Activated CD8-positive, alpha-beta memory T cell treated with anti-CD3 and anti-CD28 coated beads, Interleukin-2, amount 50 U/mL, for 24 hours (primary cell): ENCODE data around the gene OR10H1.
"Not testable (repeated sequence)": the region's sequence is repeated elsewhere in the genome, so short reads cannot be mapped to it uniquely, and the experiment has no call there.

Experiments used
- DNase-seq: peaks from one replicate; pipeline ENCODE4 v3.0.0-alpha.2; 2020; ENCODE audit errors: extremely low read depth

Gene OR10H1, protein sequence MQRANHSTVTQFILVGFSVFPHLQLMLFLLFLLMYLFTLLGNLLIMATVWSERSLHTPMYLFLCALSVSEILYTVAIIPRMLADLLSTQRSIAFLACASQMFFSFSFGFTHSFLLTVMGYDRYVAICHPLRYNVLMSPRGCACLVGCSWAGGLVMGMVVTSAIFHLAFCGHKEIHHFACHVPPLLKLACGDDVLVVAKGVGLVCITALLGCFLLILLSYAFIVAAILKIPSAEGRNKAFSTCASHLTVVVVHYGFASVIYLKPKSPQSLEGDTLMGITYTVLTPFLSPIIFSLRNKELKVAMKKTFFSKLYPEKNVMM

DNA sequence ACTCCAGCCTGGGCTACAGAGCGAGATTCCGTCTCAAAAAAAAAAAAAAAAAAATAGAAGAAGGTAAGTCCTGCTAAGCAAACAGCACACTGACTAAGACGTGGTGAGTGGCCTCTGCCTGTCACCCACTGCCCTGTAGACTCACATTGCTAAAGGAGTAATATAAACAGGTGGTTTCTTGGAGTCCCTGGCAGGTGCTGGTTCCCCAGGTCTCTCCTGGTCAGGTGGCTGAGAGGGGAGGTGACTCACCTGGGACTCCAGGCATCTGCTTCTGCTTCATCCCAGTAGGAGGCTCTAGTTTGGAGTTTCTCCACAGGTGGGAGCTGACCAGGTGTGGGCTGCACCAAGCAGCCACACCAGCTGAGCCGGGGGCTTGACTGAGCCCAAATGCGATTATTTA is at the start of gene OR10H1:
Gene OR10H1, minus strand, starts transcription at position 359 of the 400 bp plus-strand sequence. CDS start 7,627 bp downstream, outside the sequence.
- no peak for DNase-seq

DNA sequence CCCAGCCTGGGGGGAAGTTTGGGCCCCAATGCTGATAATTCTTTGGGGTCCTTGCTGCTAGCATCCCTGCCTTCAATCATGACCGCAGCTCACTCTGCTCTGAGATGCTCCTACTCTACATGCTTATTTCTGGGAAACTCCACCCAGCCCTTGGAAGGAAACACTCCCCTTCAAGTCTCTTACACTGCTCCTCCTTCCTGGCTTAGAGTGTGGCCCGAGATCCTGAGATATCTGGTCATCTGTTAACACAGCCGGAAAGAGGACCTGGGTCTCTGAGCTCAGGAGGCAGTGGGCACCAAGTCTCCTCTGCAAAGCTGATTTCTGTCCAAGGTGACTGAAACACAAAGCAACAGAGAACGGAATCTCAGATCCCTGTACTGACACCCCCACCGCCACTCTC is 49.4 kb upstream of the OR10H1 start:
- DNase-seq, result no peak

DNA sequence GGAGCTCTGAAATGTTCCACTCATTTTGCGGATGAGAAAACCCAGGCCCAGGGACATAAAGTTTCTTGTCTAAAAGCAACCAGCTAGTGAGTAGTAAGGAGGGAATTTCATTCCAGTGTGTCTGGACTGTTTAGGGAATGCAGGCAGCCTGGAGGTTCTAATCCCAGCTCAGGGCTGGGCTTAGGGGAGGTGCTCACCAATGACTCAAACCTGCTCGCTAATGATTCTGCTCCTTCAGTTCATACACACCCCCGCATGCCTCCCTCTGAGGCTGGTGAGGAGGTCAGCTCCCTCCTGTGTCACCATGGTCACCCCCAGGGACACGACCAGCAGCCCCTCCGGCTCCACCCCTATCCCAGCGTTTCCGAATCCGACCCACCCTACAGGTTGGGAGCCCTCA is 47.8 kb upstream of the OR10H1 start:
- DNase-seq, result no peak

DNA sequence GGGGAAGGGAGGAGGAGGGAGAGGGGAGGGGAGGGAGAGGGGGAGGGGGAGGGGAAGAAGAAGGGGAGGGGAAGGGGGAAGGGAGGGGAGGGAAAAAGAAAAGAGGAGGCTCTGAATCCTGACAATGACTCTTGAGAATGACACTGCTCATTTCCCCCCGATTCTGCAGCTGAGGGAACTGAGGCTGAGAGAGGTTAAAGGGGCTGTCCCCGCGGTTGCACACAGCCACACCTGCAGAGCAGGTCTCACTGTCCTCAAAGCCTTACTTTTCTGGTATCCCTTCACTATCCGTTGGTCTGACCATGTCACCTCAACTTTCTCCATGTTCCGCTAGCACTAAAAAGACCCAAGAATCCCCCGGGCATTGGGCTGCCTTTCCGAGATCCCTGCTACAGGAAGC is 47.0 kb upstream of the OR10H1 start:
- DNase-seq, result no peak

DNA sequence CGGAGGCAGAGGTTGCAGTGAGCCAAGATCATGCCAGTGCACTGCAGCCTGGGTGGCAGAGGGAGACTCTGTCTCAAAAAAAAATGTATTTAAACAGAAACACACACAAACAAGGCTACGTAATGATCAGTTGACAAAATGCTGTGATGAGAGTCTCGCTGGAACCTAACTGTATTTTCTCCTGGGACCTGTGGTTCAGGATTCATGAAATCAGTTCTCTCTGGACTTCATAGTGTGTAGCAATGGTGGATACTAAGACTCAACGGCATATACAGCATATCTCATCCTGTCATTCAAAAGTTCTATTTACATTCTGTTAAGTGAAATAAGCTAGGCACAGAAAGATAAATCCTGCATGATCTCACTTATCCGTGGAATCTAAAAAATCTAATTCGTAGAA is 45.1 kb upstream of the OR10H1 start:
- DNase-seq, result no peak

DNA sequence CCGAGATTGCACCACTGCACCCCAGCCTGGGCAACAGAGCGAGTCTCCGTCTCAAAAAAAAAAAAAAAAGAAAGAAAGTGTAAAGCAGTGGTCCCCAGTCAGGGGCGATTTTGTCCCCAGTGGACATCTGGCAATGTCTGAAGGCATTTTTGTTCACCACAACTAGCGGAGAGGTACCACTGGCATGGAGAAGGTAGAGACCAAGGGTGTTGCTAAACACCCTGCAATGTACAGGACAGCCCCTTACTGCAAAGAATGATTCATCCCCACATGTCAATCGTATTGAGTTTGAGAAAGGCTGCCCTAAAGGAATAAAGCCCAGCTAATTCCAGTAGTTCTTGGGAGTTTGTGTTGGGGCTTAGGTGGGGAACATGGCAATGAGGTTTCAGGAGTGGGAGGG is 43.7 kb upstream of the OR10H1 start:
- no peak for DNase-seq

DNA sequence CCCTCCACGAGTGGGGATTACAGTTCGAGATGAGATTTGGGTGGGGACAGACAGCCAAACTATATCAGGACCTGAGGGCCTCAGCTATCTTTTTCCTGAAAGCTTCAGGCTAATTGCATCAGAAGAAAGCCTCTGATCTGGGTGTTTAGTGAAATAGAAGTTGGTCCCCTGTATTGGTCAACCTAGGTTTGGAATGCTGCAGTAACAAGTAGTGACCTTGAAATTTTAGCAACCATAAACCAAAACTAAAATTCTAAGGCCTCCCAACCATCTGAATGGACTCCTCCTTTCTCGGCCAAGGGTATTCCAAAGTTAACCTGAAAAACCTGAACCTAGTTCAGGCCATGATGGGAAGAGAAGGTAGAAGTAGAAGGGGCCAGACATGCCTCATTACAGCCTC is 34.9 kb upstream of the OR10H1 start:
- no peak for DNase-seq

DNA sequence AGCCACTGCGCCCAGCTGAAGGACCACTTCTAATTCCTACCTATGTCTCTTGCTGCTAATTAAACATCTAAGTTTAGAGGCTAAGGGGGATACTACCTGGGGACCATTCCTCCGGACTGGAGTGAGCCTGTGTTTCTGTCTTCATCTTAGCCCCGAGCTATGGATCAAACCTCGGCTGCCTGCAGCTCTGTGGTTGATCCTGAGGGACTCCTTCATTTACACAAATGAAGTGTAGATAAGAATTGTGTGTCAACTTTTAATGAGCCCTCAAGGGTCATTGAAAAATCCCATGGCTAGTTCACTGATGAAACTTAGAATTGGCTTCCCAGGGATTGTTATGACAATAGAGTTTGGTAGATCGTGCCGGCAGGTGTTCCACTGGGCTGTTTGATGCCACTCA is 31.5 kb upstream of the OR10H1 start:
- no peak for DNase-seq

DNA sequence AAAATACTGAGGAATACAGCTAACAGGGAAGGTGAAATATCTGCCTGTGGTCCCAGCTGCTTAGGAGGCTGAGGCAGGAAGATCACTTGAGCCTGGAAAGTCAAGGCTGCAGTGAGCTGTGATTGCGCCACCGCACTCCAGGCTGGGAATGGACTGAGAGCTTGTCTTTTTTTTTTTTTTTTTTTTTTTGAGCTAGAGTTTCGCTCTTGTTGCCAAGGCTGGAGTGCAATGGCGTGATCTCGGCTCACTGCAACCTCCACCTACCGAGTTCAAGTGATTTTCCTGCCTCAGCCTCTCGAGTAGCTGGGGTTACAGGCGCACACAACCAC is 28.4 kb upstream of the OR10H1 start:
- not testable (repeated sequence) for DNase-seq

DNA sequence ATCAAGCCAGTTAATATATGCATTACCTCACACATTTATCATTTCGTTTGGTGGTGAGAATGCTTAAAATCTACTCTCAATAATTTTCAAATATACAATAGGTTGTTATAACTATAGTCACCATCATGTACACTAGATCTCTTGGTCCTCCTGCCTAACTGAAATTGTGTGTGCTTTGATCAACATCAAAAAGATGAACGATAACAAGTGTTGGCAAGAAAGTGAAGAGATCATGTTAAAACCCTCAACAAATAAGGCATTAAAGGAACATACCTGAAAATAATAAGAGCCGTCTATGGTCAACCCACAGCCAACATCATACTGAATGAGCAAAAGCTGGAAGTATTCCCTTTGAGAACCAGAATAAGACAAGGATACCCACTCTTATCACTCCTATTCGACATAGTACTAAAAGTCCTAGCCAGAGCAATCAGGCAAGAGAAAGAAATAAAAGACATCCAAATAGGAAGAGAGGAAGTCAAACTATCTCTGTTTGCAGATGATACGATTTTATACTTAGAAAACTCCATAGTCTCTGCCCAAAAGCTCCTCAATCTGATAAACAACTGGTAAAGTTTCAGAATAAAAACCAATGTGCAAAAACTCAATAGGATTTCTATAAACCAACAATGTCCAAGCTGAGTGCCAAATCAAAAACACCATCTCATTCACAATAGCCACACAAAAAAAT is 27.9 kb upstream of the OR10H1 start:
- no peak for DNase-seq

DNA sequence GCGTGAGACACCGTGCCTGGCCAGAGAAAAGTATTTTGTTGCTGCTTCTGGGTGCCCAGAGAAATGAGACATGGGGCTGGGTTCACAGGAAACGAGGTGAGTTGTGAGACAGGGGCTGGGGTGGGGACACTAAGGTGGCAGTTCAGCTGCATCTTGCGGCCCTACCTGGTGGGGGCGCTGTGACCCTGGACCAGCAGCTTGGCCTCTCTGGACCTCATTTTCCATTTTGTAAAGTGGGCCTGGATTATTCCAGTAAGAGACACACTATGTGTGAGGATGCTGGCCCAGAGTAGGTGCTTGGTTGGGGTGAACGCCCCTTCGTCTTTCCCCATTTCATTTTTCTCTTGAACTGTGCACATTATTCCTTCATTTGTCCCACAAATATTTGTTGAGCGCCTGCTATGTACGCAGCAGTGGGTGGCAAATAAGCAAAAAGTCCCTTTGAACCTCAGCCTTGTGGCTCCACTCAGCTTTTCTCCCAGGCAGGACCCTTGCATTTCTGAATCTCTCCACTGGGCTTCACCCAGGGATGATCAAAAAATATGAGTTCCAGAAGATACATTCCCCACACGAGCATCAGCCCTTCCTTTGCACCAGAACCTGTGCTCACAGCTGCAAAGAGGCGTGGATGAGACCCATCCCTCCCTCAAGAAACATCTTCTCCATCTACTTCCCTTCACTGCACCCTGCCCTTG is 26.6 kb upstream of the OR10H1 start:
- DNase-seq, result no peak

DNA sequence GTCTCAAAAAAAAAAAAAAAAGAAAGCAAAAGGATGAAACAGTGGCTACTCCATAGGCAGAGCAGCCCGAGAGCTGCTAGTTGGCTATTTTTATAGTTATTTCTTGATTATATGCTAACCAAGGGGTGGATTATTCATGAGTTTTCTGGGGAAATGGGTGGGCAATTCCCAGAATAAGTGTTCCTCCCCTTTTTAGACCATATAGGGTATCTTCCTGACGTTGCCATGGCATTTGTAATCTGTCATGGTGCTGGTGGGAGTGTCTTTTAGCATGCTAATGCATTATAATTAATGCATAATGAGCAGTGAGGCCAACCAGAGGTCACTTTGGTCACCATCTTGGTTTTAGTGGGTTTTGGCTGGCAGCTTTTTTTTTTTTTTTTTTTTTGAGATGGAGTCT is 25.4 kb upstream of the OR10H1 start:
- no peak for DNase-seq

DNA sequence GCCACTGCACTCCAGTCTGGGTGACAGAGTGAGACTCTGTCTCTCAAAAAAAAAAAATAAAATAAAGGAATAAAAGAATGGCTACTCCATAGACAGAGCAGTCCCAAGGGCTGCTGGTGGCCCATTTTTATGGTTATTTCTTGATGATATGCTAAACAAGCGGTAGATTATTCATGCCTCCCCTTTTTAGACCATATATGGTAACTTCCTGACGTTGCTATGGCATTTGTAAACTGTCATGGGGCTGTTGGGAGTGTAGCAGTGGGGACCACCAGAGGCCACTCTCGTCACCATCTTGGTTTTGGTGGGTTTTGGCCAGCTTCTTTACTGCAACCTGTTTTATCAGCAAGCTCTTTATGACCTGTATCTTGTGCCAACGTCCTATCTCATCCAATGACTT is 24.4 kb upstream of the OR10H1 start:
- DNase-seq, result not testable (repeated sequence)

DNA sequence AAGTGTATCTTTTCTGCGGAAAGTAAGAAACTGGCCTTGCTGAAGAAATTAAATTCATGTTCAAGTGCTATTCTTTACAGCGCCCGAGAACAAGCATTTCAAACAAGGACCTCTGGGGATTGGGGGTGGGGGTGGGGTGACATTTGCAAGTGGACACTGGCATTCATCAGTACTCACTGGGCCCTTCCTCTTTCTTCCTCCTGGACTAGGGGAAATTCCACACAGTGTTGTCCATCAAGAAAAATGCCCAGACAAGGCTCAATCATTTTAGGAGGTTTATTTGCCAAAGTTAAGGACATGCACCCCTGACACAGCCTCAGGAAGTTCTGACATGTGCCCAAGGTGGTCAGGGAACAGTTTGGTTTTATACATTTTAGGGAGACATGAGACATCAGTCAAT is 22.9 kb upstream of the OR10H1 start:
- DNase-seq, result no peak

DNA sequence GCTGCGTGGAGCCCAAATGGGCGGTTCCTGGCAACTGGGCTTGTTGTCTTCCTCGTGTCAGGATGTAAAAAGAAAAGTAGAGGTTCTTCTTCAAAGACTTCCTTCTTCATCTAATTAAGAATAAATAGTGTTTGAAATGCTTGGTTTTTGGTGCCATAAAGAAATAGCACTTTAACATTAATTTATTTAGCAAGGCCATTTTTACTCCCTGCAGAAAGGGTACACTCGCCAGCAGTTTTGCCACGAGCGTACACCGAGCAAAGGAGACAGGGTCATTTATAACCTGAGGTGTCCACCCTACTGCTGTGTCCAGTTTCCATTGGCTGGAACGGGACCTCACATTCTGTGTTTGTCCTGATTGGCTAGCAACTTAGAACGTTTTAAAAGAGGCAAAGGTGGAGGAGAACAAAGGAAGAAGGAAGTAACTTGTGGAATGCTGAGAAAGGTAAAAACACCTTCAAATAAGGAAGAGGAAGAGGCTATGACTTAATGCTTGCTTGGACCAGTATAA is 21.8 kb upstream of the OR10H1 start:
- DNase-seq, result no peak

DNA sequence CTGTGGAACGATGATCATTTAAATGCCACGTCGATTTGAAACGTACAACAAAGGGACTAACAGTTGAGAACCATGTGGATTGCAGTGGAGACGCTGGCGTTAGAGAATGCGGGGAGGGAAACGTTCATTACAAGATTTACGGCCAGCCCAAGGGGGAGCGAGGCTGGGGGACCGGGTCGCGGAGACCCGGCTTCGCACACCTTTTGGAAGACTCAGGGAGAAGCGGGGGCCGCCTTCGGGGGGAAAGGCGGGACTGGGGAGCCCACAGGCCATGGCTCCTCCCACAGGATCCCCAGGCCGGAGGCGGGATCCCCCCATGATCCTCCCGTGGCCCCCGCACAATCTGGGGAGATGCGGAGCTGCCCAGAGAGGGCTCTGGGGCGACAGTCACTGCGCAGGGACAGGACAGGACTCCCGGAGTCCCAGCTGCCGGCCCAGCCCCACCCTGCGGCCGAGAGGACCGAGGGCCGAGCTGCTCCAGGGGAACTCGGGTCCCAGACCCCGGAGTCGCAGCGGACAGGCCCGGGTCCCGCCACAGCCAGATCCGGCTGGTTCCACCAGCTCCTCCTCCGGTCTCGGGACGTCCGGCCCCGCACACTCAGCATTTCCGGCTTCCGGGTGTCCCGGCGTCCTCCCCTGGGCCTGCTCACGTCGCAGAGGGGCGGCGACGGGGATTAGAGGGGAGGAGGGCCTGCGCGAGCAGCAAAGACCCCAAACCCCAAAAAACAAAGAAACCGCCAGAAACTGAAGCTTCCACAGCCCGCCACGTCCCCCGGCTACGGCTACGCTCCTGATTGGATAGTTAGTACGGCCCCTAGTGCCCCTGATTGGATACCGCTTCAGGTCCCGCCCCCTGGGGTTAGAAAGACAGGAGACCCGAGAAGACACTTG is 21.1 kb upstream of the OR10H1 start:
- peak; percentile 91 for DNase-seq

DNA sequence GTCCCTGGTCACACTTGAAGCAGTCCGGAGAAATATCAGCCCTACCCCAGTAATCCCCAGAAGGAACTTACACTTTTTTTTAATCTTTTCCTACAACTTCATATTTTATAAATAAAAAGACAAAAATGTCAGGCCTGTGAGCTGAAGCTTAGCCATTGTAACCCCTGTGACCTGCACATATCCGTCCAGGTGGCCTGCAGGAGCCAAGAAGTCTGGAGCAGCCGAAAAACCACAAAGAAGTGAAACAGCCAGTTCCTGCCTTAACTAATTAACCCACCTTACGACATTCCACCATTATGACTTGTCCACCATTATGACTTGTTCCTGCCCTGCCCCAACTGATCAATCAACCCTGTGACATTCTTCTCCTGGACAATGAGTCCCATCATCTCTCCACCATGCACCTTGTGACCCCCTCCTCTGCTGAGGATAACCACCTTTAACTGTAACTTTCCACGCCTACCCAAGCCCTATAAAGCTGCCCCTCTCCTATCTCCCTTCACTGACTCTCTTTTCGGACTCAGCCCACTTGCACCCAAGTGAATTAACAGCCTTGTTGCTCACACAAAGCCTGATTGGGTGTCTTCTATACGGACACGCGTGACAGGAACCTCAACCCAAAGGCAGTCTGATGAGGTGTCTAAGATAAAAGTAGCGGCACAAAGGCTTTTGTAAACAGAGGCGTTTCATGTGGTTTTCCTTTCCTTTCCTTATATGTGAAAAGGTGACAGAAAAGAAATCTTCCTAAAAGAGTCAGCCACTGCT is 20.3 kb upstream of the OR10H1 start:
- DNase-seq, result peak; percentile 8

DNA sequence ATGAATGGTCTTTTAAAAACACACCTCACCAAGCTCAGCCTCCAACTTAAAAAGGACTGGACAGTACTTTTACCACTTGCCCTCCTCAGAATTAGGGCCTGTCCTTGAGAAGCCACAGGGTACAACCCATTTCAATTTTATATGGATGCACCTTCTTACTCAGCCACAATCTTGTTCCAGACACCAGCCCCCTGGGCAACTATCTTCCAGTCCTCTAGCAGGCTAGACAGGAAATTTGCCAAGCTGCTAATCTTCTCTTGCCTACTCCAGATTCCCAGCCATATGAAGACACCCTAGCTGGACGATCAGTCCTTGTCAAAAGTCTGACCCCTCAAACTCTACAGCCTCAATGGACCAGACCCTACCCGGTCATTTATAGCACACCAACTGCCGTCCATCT is 18.8 kb upstream of the OR10H1 start:
- DNase-seq, result not testable (repeated sequence)

DNA sequence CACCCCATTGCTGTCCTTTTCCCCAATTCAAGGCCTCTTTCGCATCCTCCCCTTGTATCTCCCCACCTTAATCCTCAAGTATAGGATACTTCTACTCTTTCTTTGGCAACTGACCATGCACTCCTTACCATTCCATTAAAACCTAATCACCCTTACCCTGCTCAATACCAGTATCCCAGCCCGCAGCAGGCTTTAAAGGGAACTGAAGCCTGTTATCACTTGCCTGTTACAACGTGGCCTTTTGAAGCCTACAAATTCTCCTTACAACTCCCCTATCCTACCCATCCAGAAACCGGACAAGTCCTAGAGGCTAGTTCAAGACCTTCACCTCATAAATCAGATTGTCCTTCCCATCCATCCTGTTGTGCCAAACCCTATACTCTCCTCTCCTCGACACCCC is 16.2 kb upstream of the OR10H1 start:
- DNase-seq, result no peak

DNA sequence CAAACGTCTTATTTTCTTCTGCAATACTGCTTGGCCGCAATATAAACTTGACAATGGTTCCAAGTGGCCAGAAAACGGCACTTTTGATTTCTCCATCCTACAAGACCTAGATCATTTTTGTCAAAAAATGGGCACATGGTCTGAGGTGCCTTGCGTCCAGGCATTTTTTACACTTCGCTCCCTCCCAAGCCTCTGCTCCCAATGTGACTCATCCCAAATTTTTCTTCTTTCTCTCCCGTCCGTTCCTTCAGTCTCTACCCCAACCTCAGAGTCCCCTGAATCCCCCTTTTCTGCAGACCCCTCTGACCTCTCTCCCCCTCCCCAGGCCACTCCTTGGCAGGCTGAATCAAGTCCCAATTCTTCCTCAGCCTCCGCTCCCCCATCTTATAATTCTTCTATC is 14.3 kb upstream of the OR10H1 start:
- no peak for DNase-seq

DNA sequence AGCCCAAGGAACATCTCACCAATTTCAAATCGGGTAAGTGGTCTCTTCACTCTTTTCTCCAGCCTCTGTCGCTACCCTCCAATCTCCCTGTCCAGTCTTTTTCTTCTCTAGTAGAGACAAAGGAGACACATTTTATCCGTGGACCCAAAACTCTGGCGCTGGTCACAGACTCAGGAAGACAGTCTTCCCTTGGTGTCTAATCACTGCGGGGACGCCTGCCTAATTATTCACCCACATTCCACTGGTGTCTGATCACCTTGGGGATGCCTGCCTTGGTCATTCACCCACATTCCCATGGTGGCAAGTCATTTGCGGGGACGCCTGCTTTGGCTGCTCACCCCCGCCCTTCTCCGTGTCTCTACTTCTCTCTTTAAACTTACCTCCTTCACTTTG is 13.8 kb upstream of the OR10H1 start:
- no peak for DNase-seq
